ENCODE measurements around the gene PGBD5.

Gene PGBD5

GRCh38 chr1:230387876-230388275 lies 38.3 kb downstream of the PGBD5 start:
- Histone ChIP-seq H3K36me3 (ENCODE audit: insufficient read depth, low read length) (no peaks in the 10 kb centered on the region), H2AFZ (ENCODE audit: low read depth, low read length) (no peak overlapping the region)

DNA sequence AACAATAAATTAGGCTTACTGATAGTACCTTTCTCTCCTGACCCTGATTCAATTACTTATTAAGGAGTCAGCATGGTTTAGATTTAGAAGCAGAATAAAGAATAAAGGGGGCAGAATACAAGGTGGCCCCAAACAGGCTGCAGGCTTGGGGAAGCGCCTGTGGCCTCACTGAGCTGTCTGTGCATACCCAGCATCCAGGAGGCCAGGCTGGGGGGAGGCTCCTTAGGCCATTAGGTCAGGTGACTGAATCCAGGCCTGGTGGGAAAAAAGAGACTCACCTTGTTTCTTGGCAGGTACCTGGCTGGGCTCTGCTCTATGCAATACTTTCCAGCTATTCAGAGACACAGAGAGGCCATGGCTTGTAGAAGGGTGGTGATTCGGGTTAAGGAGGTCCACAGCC lies 38.8 kb downstream of the PGBD5 start:
- H2AFZ ChIP-seq (ENCODE audit: low read depth, low read length) = no peak overlapping the region
- H3K4me1 ChIP-seq (ENCODE audit: insufficient read depth, low read length) = peaks cover 2% of the 10 kb centered on the region
- peaks cover 4% of the 10 kb centered on the region for H3K9me3 ChIP-seq (ENCODE audit: low read length)
- H3K36me3 ChIP-seq (ENCODE audit: insufficient read depth, low read length) = no peaks in the 10 kb centered on the region
- H3K4me3 ChIP-seq (ENCODE audit: low read length) = no peak overlapping the region
- H3K27me3 ChIP-seq (ENCODE audit: insufficient read depth, low read length) = no peaks in the 10 kb centered on the region

More at GRCh38 chr1:230387876-230388275, 38.3 kb downstream of the PGBD5 start:
- Histone ChIP-seq H3K9me3 (ENCODE audit: low read length) (peaks cover 6% of the 10 kb centered on the region), H3K4me3 (ENCODE audit: low read length) (no peak overlapping the region), H3K4me1 (ENCODE audit: insufficient read depth, low read length) (no peaks in the 10 kb centered on the region), H3K27me3 (ENCODE audit: insufficient read depth, low read length) (no peaks in the 10 kb centered on the region)

DNA sequence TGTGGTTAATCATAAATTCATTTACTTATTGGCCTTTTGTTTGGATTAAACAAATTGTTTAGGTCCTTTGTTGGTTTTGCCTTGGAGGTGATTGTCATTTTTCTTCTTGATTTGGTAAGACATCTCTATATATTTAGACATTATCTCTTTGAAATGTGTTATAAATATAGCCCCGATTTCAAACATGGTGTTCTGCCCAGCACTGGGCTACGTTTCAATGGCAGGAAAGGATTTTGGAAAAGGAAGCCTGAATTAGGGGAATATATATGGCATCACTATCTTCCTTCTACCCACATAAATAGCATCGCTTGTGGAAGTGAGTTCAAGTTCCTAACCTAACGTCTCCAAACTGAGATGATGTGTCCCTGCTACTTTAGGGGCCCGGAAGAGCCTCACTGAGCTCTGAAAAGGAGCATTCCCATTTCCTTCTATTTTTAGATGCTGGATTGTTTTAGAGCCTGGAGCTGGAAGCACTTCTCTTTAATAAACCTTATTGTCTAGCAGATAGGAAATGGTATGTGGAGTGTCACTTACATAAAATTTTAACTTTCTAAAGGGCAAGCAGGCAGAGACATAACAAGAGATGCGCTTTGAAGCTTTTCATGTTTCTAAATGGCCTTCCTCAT lies 39.4 kb downstream of the PGBD5 start:
- Histone ChIP-seq H3K9me3 (ENCODE audit: low read length) (peaks cover 2% of the 10 kb centered on the region), H3K27me3 (ENCODE audit: insufficient read depth, low read length) (no peaks in the 10 kb centered on the region), H3K36me3 (ENCODE audit: insufficient read depth, low read length) (no peaks in the 10 kb centered on the region), H2AFZ (ENCODE audit: low read depth, low read length) (no peak overlapping the region), H3K4me1 (ENCODE audit: insufficient read depth, low read length) (peaks cover 6% of the 10 kb centered on the region), H3K4me3 (ENCODE audit: low read length) (no peak overlapping the region)

GRCh38 chr1:230385930-230386329 lies 40.2 kb downstream of the PGBD5 start:
- Histone ChIP-seq H3K4me3 (ENCODE audit: low read length) (no peak overlapping the region), H3K36me3 (ENCODE audit: insufficient read depth, low read length) (no peaks in the 10 kb centered on the region), H2AFZ (ENCODE audit: low read depth, low read length) (no peak overlapping the region), H3K9me3 (ENCODE audit: low read length) (peaks cover 2% of the 10 kb centered on the region), H3K4me1 (ENCODE audit: insufficient read depth, low read length) (peaks cover 6% of the 10 kb centered on the region), H3K27me3 (ENCODE audit: insufficient read depth, low read length) (no peaks in the 10 kb centered on the region)

GRCh38 chr1:230385158-230385450 lies 41.0 kb downstream of the PGBD5 start:
- Histone ChIP-seq H2AFZ (ENCODE audit: low read depth, low read length) (no peak overlapping the region), H3K36me3 (ENCODE audit: insufficient read depth, low read length) (no peaks in the 10 kb centered on the region), H3K4me1 (ENCODE audit: insufficient read depth, low read length) (peaks cover 6% of the 10 kb centered on the region), H3K9me3 (ENCODE audit: low read length) (peaks cover 2% of the 10 kb centered on the region), H3K4me3 (ENCODE audit: low read length) (no peak overlapping the region), H3K27me3 (ENCODE audit: insufficient read depth, low read length) (no peaks in the 10 kb centered on the region)

DNA sequence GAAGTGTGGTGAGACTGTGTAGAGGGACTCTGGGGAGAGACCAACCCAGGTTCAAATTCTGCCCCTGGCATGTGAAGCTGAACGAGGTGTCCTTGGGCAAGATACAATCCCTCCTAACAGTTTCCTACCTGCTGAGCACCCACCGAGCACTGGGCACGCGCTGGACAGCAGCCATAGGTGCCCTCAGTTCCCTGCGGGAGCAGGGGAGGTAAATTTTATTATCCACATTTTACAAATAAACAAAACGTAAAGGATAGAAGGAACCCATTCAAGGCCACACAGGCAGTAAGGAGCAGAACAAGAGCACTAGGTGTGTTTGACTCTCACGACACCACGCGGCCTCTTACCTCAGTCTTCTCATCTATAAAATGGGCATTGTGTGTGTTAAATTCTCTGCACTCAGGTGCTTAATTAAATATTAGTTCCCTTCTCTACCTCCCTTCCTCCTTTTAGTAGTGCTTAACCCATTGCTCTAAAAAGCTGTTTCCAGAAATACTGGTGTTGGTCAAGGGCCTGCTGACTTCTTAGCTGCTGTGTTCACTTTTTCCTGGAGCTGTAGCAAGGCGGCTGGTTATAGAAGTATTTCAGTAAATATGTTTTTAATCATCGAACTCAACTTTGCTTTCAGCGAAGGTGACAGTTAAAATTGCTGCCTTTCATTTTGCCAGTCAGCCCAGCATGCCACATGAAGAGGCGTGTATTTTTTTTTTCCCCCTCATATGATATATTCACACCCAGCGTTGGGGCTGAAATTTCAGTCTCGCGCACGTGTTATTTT lies 41.6 kb downstream of the PGBD5 start:
- Histone ChIP-seq H3K4me1 (ENCODE audit: insufficient read depth, low read length) (peaks cover 6% of the 10 kb centered on the region), H3K27me3 (ENCODE audit: insufficient read depth, low read length) (no peaks in the 10 kb centered on the region), H3K4me3 (ENCODE audit: low read length) (no peak overlapping the region), H3K9me3 (ENCODE audit: low read length) (peaks cover under 1% of the 10 kb centered on the region), H3K36me3 (ENCODE audit: insufficient read depth, low read length) (no peaks in the 10 kb centered on the region), H2AFZ (ENCODE audit: low read depth, low read length) (no peak overlapping the region)

GRCh38 chr1:230383425-230383824 lies 42.7 kb downstream of the PGBD5 start:
- H3K4me3 ChIP-seq (ENCODE audit: low read length) = no peak overlapping the region
- H3K27me3 ChIP-seq (ENCODE audit: insufficient read depth, low read length) = no peaks in the 10 kb centered on the region
- no peak overlapping the region for H2AFZ ChIP-seq (ENCODE audit: low read depth, low read length)
- H3K36me3 ChIP-seq (ENCODE audit: insufficient read depth, low read length) = no peaks in the 10 kb centered on the region
- peaks cover 6% of the 10 kb centered on the region for H3K4me1 ChIP-seq (ENCODE audit: insufficient read depth, low read length)
- peaks cover 7% of the 10 kb centered on the region for H3K9me3 ChIP-seq (ENCODE audit: low read length)

- Histone ChIP-seq H3K9me3 (ENCODE audit: low read length) (peaks cover 7% of the 10 kb centered on the region), H3K4me1 (ENCODE audit: insufficient read depth, low read length) (peaks cover 6% of the 10 kb centered on the region), H3K36me3 (ENCODE audit: insufficient read depth, low read length) (peaks cover 2% of the 10 kb centered on the region), H2AFZ (ENCODE audit: low read depth, low read length) (no peak overlapping the region), H3K4me3 (ENCODE audit: low read length) (no peak overlapping the region), H3K27me3 (ENCODE audit: insufficient read depth, low read length) (no peaks in the 10 kb centered on the region)
These were observed 44.1 kb downstream of the PGBD5 start for GRCh38 chr1:230382001-230382491.

- H3K27me3 ChIP-seq (ENCODE audit: insufficient read depth, low read length) = no peaks in the 10 kb centered on the region
- no peak overlapping the region for H2AFZ ChIP-seq (ENCODE audit: low read depth, low read length)
- no peak overlapping the region for H3K4me3 ChIP-seq (ENCODE audit: low read length)
- peaks cover 3% of the 10 kb centered on the region for H3K36me3 ChIP-seq (ENCODE audit: insufficient read depth, low read length)
- peaks cover 6% of the 10 kb centered on the region for H3K4me1 ChIP-seq (ENCODE audit: insufficient read depth, low read length)
- H3K9me3 ChIP-seq (ENCODE audit: low read length) = peaks cover 7% of the 10 kb centered on the region
These were observed 44.5 kb downstream of the PGBD5 start for GRCh38 chr1:230381585-230381984.

DNA sequence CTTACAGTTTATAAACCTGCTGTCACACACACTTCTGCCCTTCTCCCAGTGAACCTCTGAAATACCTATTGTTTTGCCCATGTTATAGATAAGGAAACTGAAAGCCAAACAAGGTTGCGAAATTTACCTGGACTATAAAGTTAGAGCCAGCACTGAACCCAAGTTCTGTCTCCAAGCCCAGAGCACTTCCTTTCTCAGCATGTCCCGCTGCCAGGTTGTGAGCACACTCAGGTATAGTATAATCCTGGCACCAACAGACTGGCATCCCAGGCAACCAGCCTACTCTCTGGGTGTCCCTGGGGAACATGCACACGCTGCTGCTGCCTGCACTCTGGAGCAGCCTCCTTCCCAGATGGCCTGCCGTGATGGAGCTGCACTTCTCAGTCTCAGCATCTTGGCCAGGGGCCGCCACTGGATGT lies 45.1 kb downstream of the PGBD5 start:
- no peaks in the 10 kb centered on the region for H3K27me3 ChIP-seq (ENCODE audit: insufficient read depth, low read length)
- no peak overlapping the region for H3K4me3 ChIP-seq (ENCODE audit: low read length)
- H3K9me3 ChIP-seq (ENCODE audit: low read length) = peaks cover 7% of the 10 kb centered on the region
- peaks cover 3% of the 10 kb centered on the region for H3K36me3 ChIP-seq (ENCODE audit: insufficient read depth, low read length)
- H3K4me1 ChIP-seq (ENCODE audit: insufficient read depth, low read length) = peaks cover 6% of the 10 kb centered on the region
- no peak overlapping the region for H2AFZ ChIP-seq (ENCODE audit: low read depth, low read length)

- H2AFZ ChIP-seq (ENCODE audit: low read depth, low read length) = no peak overlapping the region
These were observed 46.2 kb downstream of the PGBD5 start for GRCh38 chr1:230379928-230380327.

GRCh38 chr1:230379462-230379861 lies 46.7 kb downstream of the PGBD5 start:
- peaks cover 7% of the 10 kb centered on the region for H3K9me3 ChIP-seq (ENCODE audit: low read length)
- H3K4me1 ChIP-seq (ENCODE audit: insufficient read depth, low read length) = peaks cover 10% of the 10 kb centered on the region
- H2AFZ ChIP-seq (ENCODE audit: low read depth, low read length) = no peak overlapping the region
- H3K4me3 ChIP-seq (ENCODE audit: low read length) = no peak overlapping the region
- H3K27me3 ChIP-seq (ENCODE audit: insufficient read depth, low read length) = no peaks in the 10 kb centered on the region
- H3K36me3 ChIP-seq (ENCODE audit: insufficient read depth, low read length) = peaks cover 3% of the 10 kb centered on the region

More at GRCh38 chr1:230379928-230380327, 46.2 kb downstream of the PGBD5 start:
- Histone ChIP-seq H3K27me3 (ENCODE audit: insufficient read depth, low read length) (no peaks in the 10 kb centered on the region), H3K9me3 (ENCODE audit: low read length) (peaks cover 7% of the 10 kb centered on the region), H3K4me3 (ENCODE audit: low read length) (no peak overlapping the region), H3K36me3 (ENCODE audit: insufficient read depth, low read length) (peaks cover 3% of the 10 kb centered on the region), H3K4me1 (ENCODE audit: insufficient read depth, low read length) (peaks cover 10% of the 10 kb centered on the region)

GRCh38 chr1:230377851-230378250 lies 48.3 kb downstream of the PGBD5 start:
- peaks cover 10% of the 10 kb centered on the region for H3K4me1 ChIP-seq (ENCODE audit: insufficient read depth, low read length)
- peaks cover 3% of the 10 kb centered on the region for H3K36me3 ChIP-seq (ENCODE audit: insufficient read depth, low read length)
- H3K9me3 ChIP-seq (ENCODE audit: low read length) = peaks cover 7% of the 10 kb centered on the region
- no peaks in the 10 kb centered on the region for H3K27me3 ChIP-seq (ENCODE audit: insufficient read depth, low read length)
- no peak overlapping the region for H2AFZ ChIP-seq (ENCODE audit: low read depth, low read length)
- H3K4me3 ChIP-seq (ENCODE audit: low read length) = no peak overlapping the region

All from neuron (in vitro differentiated cells).